ENCODE data around the gene ANKRD63.

- no peak for TF ChIP-seq CTCF (IDR thresholded peaks at IDR 0.05)
- peak in 1 of 2 donors; percentile 41 for TF ChIP-seq POLR2A (IDR thresholded peaks at IDR 0.05)
Observed at GRCh38 chr15:40252438-40253166, 30.3 kb downstream of the ANKRD63 start.
